ENCODE measurements around the gene SPATA7.

SPATA7 gene

DNA sequence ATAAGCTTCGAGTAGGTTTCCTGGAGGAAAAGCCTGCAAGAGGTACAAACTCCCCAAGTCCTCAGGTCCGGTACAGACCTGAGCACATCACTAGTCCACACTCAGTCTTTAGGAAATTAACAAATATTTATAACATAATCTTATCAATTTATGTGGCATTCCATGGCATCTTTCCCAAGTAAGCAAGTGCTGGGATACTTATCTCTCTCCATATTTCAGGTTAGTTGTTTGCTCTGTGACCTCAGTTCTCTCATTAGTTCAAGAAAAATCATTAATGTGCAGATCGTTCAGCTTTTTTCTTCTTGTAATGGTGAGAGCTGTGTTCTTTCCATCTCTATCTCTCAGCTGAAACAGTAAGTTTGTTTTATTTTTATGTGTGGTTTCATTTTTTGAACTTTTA lies 34.7 kb downstream of the SPATA7 start:
- no peak for DNase-seq

DNA sequence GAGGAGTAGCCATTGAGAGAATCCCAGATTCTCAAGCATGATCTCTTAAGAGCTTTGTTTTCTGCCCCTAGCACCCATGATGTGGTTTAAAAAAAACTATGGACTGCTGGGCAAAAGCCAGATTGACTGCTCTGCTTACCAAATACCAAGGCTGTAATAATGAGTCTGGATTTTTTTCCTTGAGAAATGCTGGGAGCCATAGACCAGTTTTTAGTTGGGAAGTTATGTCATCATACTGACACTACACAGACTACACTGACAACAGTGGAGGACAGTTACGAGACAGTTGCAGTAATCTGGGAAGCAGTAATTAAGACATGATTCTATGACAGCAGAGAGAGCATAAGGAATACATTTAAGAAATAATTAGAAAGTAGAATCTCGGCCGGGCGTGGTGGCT lies 35.8 kb downstream of the SPATA7 start:
- DNase-seq, result no peak

DNA sequence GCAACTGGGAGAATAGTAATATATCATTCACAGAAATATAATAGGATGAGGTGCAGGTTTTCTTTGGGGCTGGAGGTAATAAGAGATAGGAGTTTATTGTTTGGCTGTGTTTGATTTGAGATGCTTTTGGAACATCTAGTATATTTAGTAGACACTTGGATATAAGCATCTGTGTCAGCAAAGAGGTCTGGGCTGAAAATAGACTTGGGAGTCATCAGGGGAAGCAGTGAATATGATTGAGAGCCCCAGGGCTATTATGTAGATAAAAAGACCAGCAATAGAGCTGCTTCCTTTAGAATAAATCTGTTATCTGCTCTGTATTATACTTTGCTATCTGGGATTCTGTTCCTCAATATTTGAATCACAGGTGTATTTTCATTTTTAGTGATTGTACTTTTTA lies 36.6 kb downstream of the SPATA7 start:
- no peak for DNase-seq

DNA sequence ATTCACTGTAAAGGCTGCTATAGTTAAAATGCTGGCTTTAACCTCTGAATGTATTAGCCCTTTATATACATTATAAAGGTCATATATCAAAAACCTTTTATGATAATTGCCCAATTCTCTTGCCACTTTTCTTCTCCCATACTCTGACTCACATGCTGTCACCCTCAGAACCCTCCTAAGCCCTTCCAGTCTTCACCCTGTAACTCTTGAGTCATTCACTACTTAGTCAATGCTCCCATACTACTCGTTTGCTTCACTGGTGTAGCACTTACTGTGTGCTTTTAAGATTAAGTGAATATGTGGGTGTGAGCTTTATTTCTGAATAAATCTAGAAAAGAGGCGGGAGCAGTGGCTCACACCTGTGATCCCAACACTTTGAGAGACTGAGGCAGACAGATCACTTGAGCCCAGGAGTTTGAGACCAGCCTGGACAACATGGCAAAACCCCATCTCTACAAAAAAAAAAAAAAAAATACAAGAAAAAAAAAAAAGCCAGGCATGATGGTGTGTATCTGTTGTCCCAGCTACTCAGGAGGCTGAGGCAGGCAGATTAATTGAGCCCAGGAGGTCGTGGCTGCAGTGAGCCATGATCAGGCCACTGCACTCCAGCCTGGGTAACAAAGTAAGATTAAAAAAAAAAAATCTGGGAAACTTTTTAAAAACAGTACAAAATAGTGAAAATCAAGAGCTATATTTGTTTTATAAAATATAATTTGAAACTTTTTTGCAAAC lies 37.6 kb downstream of the SPATA7 start:
- no peak for DNase-seq

DNA sequence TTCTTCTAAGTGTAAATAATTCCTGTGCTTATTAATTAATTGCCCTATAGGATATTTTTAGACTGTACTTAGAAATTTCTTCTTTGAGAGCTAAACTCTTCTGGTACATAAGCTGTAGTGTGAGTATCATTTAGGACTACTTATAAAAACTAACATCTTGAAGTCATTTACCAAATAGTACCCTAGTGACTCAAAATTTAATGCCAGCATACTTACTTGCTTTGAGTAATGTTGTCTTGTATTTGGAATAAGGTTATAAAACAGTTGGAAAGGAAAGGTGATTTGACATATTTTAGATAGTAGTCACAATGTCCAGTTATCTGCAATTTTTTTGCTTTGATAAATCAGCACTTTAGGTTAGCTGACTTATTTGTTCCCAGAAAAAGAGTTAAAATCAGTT lies 39.1 kb downstream of the SPATA7 start:
- DNase-seq, result no peak

DNA sequence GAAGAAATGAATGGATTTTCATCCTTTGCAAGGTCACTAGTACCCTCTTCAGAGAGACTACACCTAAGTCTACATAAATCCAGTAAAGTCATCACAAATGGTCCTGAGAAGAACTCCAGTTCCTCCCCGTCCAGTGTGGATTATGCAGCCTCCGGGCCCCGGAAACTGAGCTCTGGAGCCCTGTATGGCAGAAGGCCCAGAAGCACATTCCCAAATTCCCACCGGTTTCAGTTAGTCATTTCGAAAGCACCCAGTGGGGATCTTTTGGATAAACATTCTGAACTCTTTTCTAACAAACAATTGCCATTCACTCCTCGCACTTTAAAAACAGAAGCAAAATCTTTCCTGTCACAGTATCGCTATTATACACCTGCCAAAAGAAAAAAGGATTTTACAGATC lies 40.8 kb downstream of the SPATA7 start:
- DNase-seq, result no peak

DNA sequence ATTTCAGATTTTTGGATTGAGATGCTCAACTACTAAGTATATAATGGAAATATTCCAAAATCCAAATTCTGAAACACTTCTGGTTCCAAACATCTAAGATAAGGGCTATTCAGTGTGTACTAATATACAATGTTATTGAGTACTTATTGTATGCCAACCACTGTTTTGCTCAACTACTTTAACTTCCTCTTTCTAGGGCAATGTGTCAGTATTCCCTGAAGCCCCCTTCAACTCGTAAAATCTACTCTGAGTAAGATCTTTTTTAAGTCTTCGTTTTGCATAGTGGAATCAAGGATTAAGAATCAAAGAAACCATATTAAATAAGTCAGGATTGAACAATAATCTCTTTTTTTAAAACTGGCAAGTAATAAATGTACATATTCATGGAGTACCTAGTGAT lies 45.5 kb downstream of the SPATA7 start:
- DNase-seq, result no peak

DNA sequence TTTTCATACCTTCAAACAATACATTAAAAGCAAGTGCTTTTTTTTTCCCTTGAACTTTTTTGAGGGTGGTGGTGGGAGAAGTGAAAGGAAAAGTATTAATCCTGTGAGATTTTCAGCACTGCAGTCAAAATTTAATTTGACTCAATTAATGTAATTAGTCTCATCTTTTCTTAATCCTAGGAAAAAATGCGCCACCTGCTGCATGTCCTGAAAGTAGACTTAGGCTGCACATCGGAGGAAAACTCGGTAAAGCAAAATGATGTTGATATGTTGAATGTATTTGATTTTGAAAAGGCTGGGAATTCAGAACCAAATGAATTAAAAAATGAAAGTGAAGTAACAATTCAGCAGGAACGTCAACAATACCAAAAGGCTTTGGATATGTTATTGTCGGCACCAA lies 52.2 kb downstream of the SPATA7 start:
- no peak for DNase-seq

DNA sequence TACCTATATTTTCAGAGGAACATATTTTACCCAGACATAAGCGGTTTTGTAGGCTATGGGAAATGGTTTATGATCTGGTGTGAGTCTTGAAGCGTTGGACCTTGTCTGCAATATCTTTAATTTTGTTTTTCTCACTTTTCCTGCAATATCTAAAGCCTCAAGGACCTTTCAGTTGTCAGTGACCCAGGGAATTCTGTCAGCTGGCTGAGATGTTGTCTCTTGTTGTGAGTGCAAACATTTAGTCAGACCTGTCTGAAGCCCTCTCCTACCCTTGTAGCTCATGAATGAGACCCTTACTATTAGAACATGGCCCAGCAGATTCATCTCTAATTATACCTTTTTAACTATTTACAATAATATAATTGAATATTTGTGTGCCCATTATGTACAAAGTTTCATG lies 53.6 kb downstream of the SPATA7 start:
- no peak for DNase-seq

DNA sequence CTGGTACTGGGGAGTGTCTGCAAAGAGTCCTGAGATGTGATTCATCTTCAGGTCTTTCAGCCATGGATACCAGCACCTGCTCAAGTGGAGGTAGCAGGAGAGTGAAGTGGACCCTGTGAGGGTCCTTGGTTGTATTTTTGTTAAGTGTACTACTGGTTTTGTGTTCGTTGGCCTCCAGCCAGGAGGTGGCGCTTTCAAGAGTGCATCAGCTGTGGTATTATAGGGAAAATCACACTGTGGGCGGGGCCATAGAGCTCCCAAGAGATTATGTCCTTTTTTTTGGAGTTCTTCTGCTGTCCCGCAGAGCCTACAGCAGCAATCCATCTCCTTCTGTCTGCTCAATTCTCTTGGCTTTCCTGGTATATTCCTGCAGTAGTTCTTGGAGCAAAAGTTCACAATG lies 66.8 kb downstream of the SPATA7 start:
- DNase-seq, result no peak

DNA sequence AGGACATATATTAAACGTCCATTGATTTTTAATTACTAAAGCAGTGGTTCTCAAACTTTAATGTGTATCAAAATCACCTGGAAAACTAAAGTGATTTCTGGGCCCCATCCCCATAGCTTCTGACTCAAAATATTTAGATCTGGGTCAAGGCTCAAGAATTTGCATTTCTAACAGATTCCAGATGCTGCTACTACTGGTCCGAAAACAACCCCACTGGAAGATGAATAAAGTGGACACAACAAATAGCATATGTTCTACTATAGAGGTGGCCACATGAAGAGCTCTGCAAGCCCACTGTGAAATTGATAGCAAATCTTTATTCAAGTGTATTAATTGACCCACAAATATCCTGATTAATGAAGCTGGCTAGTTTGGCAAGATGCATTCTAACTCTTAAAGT lies 69.4 kb downstream of the SPATA7 start:
- no peak for DNase-seq

DNA sequence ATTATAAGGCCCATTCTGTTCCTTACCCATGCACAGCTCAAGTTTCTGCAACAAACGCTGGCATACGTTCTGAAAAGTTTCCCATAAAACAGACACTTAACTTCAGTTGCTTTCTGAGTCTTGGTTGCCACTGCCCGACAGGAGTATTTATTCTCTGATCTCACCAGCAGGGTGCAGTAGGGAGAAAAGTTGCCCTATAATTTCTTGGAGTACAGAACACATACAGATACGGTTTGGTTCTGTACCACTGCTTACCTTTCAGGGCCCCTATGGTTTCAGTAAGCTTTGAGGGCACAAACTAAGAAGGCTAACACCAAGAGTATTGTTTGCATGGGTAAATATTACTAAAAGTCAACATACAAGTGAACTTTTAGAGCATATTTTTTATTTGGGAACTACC lies 77.9 kb downstream of the SPATA7 start:
- DNase-seq, result peak; percentile 2

DNA sequence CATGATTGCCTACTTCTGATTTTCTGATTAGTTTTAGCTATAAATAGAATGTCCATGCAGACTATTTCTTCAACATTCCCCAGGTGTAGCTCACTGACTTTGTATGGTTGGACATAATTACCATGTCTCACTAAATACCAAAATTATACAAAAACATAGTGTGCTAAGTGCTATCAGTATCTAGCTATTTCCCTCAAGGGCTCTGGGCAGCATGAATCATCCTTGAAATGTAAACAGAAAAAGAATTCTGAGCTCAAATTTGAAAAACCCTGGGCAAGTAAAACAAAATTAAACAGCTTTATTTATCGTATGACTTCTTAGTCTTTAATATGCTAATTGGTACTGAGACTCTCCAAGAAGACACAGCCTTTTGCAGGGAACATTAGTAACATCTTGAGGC lies 82.9 kb downstream of the SPATA7 start:
- no peak for DNase-seq

DNA sequence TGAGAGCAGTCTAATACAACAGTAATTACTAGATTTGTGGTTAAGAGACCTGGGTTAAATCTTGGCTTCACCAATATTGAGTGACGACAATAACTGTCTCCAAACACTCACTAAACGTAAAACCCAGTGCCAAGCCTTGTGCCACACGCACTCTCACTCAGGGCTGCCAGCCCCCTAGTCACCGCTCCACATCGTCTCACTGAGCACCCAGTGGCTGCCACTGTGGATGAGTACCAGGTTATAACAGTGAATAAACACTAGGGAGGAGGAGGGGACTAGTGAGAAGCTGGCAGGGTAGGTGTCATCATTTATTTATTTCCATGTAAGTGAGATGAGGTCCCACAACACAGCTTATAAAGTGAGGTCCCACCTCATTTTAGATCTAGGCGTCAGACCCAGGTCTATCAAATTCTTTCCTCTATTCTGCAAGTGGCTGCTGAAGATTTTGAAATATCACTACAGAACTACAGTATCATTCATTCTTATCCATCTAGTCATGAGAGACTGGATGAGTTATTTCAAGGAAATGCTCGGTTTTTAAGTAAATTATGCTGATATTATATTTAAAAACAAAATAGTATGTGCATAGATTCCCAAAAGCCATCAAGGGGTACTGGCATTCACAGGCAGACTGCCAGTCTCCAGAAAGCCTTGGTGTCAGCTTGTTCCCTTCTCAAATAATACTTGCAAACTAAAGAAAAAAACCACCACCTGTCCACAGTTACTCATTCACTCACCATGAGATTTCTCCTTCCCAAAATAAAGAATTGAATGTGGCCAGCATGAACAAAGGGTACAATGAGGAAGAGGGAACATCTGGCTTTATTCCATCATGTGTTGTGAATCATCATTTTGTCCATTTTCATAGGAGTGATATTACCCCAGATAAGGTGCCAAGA lies 85.3 kb downstream of the SPATA7 start:
- no peak for DNase-seq

DNA sequence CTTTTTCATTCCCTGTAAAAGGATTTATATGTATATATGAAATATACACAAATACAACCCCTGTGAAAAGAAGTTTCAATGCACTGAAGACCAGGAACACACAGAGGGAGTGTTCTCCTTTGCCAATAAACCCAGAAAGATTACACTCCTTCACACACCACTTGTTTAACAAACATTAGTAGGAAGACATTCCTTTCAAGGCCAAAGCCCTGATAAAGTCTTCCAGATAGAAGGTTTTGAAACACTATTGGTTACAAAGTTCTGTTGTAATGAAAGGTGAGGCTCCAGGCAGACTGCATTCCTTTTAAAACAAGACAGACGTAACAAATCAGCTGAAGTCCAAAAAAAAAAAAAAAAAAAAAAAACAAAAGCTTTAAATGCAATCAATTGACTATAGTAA lies 88.3 kb downstream of the SPATA7 start:
- DNase-seq, result no peak

DNA sequence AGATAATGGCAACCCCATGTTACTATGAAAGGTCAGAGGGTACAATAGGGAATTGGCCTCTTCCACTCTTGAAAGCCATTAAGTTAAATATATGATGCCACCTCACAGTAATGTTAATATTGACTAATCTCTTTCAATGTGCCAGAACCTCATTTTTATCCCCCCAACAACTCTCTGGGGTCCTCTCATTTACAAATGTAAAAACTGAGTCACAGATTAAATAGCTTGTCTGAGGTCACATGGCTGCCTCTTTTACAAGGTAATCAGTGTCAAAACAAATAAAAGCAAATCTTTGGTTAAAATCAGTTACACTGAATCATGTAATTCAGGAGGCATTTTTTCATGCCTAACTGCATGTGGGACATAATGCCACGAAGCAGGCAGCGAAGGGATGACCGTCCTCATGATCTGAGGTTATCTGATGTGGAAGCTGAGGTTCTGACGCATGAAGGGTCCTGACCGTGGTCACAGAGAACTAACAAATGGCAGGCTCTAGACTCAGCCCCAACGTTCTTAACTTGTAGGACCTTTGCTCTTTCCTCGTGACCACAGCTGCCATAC lies 90.8 kb downstream of the SPATA7 start:
- DNase-seq, result no peak

DNA sequence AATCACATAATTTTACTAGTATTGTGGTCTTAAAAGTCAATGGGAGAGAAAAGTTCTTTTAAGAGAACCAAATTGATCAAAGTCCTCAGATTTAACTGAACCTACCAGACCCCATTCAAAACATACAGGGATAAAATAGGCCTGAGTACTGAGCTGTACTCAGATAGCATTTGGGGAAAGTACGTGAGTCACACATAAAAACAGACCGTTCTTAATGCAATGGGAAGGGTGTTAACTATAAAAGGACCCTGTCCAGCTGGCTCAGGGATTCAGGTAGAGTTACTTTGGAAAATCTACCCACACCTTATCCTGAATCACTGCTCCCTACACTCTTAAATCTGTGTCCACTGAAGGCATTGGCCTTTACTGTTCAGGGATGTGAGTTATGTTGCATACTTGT lies 91.4 kb downstream of the SPATA7 start:
- DNase-seq, result no peak

DNA sequence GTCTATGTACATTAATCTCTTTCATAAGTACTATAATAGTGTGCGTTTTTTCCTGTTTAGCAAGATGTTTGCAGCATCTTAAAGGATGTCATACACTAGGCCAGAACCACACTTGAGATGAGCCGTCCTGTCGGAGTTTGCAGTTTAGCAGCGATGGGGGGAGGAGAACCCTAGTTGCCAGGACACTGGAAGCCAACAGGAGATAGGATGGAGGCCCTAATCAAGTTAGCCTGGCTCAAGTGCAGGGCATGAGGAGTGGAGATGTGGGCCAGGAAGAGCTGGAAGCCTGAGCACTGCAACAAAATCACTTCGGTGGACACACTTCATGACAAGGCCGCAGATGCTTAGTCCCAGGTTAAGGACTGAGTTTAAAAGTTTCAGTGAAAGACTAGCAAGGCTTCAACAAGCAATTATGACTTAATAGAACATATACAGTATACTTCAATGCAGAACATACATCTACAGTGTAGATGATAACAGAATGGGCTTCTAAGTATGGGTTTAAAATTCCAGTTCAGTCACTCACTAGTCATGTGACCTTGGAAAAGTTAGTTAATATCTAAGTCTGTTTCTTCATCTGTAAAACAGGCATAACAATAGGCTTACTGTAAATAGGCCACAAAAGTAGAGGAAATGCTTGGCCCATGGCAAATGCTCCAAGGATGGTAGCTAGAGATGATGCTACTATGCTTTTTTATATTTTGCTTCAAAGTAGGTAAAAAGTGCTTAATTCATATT lies 92.2 kb downstream of the SPATA7 start:
- no peak for DNase-seq

DNA sequence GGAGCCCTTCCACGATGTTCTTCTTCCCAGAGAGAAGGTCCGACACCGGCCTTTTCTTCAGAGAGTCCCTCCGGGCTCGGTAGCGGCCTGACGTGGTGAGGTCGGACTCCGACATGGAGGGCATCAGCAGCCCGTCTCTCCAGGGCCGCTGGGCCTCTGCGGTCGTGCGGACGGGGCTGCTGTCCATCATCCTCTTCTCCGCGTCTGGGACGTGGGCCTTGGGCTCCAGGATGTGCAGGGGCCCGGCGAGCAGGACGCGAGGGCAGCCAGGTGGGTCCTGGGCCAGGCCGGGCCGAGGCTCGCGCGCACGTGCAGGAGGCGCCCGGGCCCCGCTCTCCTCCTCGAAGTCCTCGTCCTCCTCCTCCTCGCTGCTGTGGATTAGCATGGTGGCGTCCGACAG lies 93.5 kb downstream of the SPATA7 start:
- DNase-seq, result no peak

DNA sequence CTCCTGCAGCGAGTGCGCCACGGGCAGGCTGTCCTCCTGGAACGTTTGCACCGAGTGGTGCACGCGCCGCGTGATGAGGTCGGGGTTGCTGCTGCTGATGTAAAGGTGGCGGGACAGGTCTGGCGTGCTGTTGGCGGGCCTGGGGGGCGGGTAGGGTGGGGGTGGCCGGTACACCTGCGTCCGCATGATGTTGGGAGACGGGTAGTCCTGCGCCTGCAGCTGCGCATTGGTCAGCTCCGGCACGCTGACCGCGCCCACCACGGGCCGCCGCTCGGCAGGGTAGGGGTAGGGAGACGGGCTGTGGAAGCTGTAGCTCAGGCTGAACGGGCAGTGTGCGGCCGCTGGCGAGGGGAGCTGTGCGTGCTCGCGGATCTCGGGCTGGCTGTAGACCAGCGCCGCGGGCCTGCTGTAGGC lies 94.1 kb downstream of the SPATA7 start:
- no peak for DNase-seq

DNA sequence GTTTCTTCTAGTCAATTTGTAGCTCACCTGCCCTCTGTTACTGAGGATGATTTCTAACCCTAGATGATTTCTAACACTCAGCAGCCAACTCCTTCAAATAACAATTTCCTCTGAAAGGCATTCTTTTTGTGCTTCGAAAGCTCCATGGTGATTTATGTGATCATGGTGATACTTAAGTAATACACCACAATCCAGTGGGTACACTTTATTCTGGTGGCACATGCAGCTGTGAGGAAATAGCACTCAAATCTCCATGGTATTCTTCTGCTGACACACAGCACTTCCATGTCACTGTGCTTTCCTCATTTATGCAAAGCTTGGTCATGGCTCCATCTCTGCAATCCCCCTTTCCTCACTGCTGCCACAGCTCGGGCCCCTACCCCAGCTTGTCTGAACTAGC lies 95.6 kb downstream of the SPATA7 start:
- DNase-seq, result no peak

DNA sequence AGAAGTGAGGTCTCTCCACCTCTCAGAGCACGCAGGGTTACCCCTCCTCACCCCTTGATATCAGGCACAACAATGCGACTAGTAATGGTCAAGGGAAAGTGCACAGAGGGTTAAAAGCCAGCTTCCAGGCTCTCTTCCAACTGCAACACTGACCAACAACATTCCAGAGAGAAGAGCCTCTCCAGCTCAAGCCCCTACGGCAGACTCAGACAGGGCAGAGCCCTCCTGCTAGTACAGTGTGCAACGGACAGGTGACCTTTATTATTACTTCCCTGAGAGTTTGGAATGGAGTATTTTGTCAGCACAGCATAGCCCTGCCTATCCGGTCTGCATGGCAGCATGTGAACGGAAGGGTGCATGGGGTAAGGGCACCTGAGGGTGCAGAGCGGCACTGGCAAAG lies 96.3 kb downstream of the SPATA7 start:
- no peak for DNase-seq

DNA sequence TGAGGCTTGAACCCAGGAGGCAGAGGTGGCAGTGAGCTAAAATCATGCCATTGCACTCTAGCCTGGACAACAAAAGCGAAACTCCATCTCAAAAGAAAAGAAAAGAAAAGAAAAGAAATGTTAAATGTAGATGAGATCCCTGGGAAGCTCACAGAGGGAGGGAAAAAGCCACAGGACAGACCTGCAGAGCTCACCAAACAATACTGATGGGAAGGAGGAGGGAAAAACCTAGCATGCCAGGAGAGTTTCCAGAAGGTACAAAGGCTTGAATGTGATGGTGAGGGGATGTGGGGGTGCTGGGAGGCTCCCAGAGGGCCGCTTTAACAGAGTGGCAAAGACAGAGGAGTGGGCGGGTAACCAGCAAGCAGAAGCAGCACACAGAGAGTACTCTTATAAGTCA lies 97.1 kb downstream of the SPATA7 start:
- no peak for DNase-seq

Data from NCI-H526 treated with DMSO at 0.1 percent for 48 hours (cell line).